ENCODE data around the gene CTBP2.

The CTBP2 gene

DNA sequence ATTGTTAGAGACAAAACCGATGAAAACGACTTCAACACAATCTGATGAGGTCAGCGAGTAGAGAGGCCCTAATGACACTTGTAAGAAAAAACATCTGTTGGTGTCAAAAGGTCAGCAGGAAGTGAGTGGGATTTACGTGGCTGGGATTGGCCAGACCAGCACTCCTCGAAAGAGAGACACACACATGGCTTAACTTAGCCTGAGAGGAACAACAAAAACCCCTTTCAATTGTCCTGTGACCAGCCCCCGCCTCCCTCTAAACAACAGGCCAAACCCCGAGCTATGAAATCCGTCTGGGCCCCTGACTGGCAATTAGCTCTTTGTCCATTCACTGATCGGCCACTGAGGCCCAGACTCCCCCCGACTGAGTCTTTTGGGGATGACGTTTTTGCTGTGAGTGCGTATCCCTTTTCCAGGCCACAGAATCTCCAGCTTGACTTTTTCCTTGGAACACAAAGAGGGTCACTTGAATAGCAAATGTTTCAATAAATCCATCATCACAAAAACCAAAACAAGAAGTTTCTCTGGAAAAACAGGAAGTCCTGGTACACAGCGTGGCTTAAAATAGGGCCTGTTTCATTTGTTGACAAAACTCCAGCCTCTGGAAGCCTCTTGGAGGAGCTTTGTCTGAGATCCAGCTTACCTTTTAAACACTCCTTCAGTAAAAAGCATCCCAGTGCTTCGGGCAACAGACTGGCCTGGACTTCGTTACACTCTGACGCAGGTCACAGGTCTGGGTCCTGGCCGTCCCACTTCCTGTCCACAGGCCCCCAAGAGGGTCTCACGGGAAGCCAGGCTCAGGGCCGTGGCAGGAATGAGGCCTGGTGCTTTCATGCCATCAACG is 103.0 kb downstream of the CTBP2 start:
- TF ChIP-seq, protein P1, sequence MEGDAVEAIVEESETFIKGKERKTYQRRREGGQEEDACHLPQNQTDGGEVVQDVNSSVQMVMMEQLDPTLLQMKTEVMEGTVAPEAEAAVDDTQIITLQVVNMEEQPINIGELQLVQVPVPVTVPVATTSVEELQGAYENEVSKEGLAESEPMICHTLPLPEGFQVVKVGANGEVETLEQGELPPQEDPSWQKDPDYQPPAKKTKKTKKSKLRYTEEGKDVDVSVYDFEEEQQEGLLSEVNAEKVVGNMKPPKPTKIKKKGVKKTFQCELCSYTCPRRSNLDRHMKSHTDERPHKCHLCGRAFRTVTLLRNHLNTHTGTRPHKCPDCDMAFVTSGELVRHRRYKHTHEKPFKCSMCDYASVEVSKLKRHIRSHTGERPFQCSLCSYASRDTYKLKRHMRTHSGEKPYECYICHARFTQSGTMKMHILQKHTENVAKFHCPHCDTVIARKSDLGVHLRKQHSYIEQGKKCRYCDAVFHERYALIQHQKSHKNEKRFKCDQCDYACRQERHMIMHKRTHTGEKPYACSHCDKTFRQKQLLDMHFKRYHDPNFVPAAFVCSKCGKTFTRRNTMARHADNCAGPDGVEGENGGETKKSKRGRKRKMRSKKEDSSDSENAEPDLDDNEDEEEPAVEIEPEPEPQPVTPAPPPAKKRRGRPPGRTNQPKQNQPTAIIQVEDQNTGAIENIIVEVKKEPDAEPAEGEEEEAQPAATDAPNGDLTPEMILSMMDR (IDR thresholded peaks at IDR 0.05; ENCODE audit: borderline replicate concordance, insufficient read depth, low read depth, low read length) = no peak
- H3K4me3 ChIP-seq (ENCODE audit: low read depth, low read length) = no peak overlapping the region

DNA sequence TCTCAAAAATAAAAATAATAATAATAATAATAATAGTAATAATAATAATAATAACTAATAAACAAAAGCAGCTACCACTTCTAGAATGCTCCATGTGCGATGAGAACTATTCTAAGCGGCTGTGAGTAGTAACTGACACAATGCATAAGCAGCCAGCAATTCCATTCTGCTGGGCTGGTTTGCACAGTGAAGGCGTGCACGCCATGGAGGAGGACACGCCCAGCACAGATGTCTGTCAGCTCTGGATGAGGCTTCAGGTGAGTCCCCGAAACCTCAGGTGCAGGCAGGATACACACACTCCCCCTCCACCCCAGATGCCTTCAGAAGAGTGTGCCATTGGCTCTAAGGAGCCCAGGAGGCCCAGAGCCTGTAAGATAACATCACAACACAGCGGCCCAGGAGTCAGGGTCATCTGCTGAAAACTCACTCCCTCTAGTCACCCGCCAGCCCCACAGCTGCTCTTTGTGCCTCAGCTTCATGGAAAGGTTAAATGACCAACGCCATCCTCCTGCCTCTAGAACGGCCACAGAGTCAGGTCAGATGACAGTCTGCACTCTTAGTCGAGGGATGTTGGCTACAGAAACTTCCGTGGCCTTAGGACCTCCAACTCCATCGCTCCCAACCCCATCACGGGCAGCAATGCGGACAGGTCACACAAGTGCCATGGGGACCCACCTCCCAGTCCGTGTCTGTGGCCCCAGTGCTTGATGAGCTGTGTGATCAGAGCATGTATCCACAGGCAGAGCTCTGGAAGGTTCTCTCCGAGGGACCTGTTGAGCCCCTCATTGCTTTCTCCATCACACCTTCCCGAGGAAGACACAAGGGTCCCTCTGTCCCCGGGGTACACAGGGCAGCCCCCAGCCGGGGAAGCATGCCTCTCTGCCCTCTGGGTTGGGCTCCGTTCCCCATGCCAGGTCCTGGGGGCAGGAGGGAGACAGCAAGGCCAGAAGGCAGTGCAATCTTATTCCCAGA is 103.9 kb downstream of the CTBP2 start:
- TF ChIP-seq, protein P1 (IDR thresholded peaks at IDR 0.05; ENCODE audit: borderline replicate concordance, insufficient read depth, low read depth, low read length) = no peak
- H3K4me3 ChIP-seq (ENCODE audit: low read depth, low read length) = no peak overlapping the region

DNA sequence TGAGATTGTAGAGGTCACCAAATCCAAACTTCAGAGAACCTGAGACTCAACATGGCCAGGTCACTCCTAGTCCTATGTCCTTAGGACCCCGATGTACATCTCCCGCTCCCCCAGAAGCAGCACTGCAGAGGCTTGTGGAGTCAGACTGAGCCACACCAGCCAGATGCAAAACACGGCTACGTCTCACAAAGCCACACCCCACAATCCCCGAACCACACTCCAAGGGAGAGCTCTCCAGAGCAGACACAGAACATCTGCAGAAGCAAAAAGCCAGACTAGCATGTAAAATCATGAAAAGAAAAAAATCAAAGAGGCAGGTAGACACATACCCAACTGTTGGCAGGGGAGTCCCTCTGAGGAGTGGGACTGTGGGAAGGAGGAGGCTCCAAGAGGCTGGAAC is 104.9 kb downstream of the CTBP2 start:
- TF ChIP-seq, protein P1 (IDR thresholded peaks at IDR 0.05; ENCODE audit: borderline replicate concordance, insufficient read depth, low read depth, low read length) = no peak
- no peak overlapping the region for H3K4me3 ChIP-seq (ENCODE audit: low read depth, low read length)

DNA sequence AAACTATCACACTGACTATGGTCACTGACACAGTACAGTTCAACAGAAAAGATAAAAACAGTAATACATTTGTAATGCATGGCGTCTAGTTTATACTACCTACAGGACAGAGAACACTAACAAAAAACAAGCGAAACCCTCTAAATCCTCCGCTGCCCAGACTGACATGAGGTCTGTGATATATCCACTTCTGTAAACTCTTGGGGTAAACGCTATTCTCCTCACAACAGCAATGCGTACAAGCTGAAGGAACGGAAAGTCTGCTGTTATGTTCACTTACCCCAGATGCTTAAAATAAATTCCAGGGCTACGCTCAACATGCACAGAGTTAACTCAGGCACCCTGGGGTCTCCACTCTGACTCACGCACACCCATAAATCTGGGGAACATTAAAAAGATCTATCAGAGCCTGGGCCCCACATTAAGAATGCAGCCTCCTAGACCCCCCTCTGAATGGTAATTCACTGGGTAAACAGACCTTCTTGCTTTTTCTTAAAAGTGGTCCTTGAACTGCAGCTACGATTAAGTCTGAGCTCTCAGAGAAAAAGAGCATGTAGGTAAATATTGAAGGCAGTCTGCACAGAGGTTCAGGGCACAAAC is 105.6 kb downstream of the CTBP2 start:
- H3K4me3 ChIP-seq (ENCODE audit: low read depth, low read length) = no peak overlapping the region
- TF ChIP-seq, protein P1 (IDR thresholded peaks at IDR 0.05; ENCODE audit: borderline replicate concordance, insufficient read depth, low read depth, low read length) = no peak

DNA sequence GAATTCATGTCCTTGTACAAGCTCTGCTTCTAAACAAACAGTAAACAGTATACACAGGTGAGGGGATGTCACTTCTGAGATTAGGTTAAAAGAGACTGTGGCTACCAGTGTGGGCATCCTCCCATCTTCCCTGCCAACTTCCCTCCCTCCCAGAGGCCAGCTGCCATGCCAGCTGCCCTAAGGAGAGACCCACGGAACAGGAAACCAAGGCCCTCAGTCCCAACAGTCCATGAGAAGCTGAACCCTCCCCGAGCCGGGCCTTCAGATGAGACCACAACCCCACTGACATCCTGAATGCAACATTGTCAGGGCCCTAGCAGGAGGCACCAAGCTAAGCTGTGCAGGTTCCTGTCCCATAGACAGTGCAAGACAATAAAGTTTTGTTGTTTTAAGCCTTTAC is 106.1 kb downstream of the CTBP2 start:
- no peak overlapping the region for H3K4me3 ChIP-seq (ENCODE audit: low read depth, low read length)
- TF ChIP-seq, protein P1 (IDR thresholded peaks at IDR 0.05; ENCODE audit: borderline replicate concordance, insufficient read depth, low read depth, low read length) = no peak

DNA sequence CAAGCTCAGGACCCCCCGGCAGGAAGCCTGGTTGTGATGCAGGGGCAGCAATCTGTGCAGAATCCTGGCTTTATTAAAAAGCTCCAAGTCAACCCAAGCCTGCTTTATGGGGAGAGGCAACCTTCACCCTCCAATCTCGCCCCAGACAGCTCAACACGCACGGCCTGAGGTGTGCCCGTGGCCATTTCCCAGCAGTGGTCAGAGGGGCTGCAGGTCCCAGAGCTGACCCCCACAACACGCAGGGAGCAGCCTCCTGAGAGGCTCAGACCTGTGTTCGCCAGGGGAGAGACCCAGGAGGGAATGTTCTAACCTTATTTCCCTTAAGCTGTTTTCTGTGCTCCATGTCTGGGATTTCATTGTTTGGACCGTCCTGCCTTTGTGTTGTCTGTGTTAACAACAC is 108.2 kb downstream of the CTBP2 start:
- TF ChIP-seq, protein P1 (IDR thresholded peaks at IDR 0.05; ENCODE audit: borderline replicate concordance, insufficient read depth, low read depth, low read length) = no peak
- no peak overlapping the region for H3K4me3 ChIP-seq (ENCODE audit: low read depth, low read length)

All from GM12875 (cell line).